ENCODE data around the gene RABL3. TPM values are rescaled to one million over a fixed set of nuclear protein-coding genes. Genes with fewer than 3 reads are reported as not detected.

The RABL3 gene
- total and polyA plus RNA-seq, 2 donors (not counting 1 experiment from before 2014, with no cell fraction given), result 11.9 to 13.4 TPM

GRCh38 chr3:120649830-120650233 is 92.5 kb downstream of the RABL3 start:
- no peak overlapping the region for H3K4me3 ChIP-seq (replicated peaks in 1 of 4; ENCODE audit: control extremely low read depth in 1 of 4, insufficient read depth in 1 of 4, low read depth in 3 of 4, low read length in 4 of 4)
- H2AFZ ChIP-seq (ENCODE audit: low read length), result no peak overlapping the region
- H3K9ac ChIP-seq (ENCODE audit: insufficient read depth, low read length), result no peak overlapping the region
- no peaks in the 10 kb centered on the region for H3K9me3 ChIP-seq (ENCODE audit: control insufficient read depth, insufficient read depth, low read depth, low read length)
- H3K4me1 ChIP-seq (ENCODE audit: control insufficient read depth, extremely low read depth, insufficient read depth, low read length), result no peaks in the 10 kb centered on the region
- H3K36me3 ChIP-seq (ENCODE audit: control insufficient read depth, insufficient read depth, low read length), result no peaks in the 10 kb centered on the region
- no peaks in the 10 kb centered on the region for H3K27me3 ChIP-seq (ENCODE audit: control insufficient read depth, insufficient read depth, low read length)
- H3K4me2 ChIP-seq (ENCODE audit: extremely low read depth, insufficient read depth, low read length), result no peak overlapping the region
- no peaks in the 10 kb centered on the region for H3K79me2 ChIP-seq (ENCODE audit: control insufficient read depth, insufficient read depth, low read length)
- TF ChIP-seq CTCF (conservative IDR thresholded peaks at IDR 0.05 in 1 of 2, IDR thresholded peaks at IDR 0.05 in 1 of 2; ENCODE audit: low read depth in 1 of 2, low read length in 2 of 2), result no peak
- no peak for TF ChIP-seq EZH2 (IDR thresholded peaks at IDR 0.05; ENCODE audit: low read length, missing control alignments)
- DNase-seq (ENCODE audit: low read depth in 2 of 2), result no peak
- no peak overlapping the region for H3K27ac ChIP-seq (ENCODE audit: insufficient read depth, low read length)
- H4K20me1 ChIP-seq (ENCODE audit: control insufficient read depth, extremely low read depth, insufficient read depth, low read length), result no peaks in the 10 kb centered on the region

GRCh38 chr3:120648290-120648689 is 94.0 kb downstream of the RABL3 start:
- Histone ChIP-seq H4K20me1 (ENCODE audit: control insufficient read depth, extremely low read depth, insufficient read depth, low read length) (no peaks in the 10 kb centered on the region), H3K9me3 (ENCODE audit: control insufficient read depth, insufficient read depth, low read depth, low read length) (no peaks in the 10 kb centered on the region), H3K36me3 (ENCODE audit: control insufficient read depth, insufficient read depth, low read length) (no peaks in the 10 kb centered on the region), H3K27ac (ENCODE audit: insufficient read depth, low read length) (no peak overlapping the region), H3K27me3 (ENCODE audit: control insufficient read depth, insufficient read depth, low read length) (no peaks in the 10 kb centered on the region), H3K4me3 (replicated peaks in 1 of 4; ENCODE audit: control extremely low read depth in 1 of 4, insufficient read depth in 1 of 4, low read depth in 3 of 4, low read length in 4 of 4) (no peak overlapping the region), H3K79me2 (ENCODE audit: control insufficient read depth, insufficient read depth, low read length) (no peaks in the 10 kb centered on the region), H2AFZ (ENCODE audit: low read length) (no peak overlapping the region), H3K9ac (ENCODE audit: insufficient read depth, low read length) (no peak overlapping the region), H3K4me1 (ENCODE audit: control insufficient read depth, extremely low read depth, insufficient read depth, low read length) (no peaks in the 10 kb centered on the region), H3K4me2 (ENCODE audit: extremely low read depth, insufficient read depth, low read length) (no peak overlapping the region)
- no peak for DNase-seq (ENCODE audit: low read depth in 2 of 2)
- no peak for TF ChIP-seq EZH2 (IDR thresholded peaks at IDR 0.05; ENCODE audit: low read length, missing control alignments)
- TF ChIP-seq CTCF (conservative IDR thresholded peaks at IDR 0.05 in 1 of 2, IDR thresholded peaks at IDR 0.05 in 1 of 2; ENCODE audit: low read depth in 1 of 2, low read length in 2 of 2), result no peak

GRCh38 chr3:120646771-120647432 is 95.4 kb downstream of the RABL3 start:
- Histone ChIP-seq H2AFZ (ENCODE audit: low read length) (no peak overlapping the region), H3K27me3 (ENCODE audit: control insufficient read depth, insufficient read depth, low read length) (no peaks in the 10 kb centered on the region), H3K27ac (ENCODE audit: insufficient read depth, low read length) (no peak overlapping the region), H3K9me3 (ENCODE audit: control insufficient read depth, insufficient read depth, low read depth, low read length) (no peaks in the 10 kb centered on the region), H3K4me2 (ENCODE audit: extremely low read depth, insufficient read depth, low read length) (no peak overlapping the region), H3K36me3 (ENCODE audit: control insufficient read depth, insufficient read depth, low read length) (no peaks in the 10 kb centered on the region), H4K20me1 (ENCODE audit: control insufficient read depth, extremely low read depth, insufficient read depth, low read length) (no peaks in the 10 kb centered on the region), H3K9ac (ENCODE audit: insufficient read depth, low read length) (no peak overlapping the region), H3K4me1 (ENCODE audit: control insufficient read depth, extremely low read depth, insufficient read depth, low read length) (no peaks in the 10 kb centered on the region), H3K4me3 (replicated peaks in 1 of 4; ENCODE audit: control extremely low read depth in 1 of 4, insufficient read depth in 1 of 4, low read depth in 3 of 4, low read length in 4 of 4) (no peak overlapping the region), H3K79me2 (ENCODE audit: control insufficient read depth, insufficient read depth, low read length) (no peaks in the 10 kb centered on the region)
- no peak for TF ChIP-seq EZH2 (IDR thresholded peaks at IDR 0.05; ENCODE audit: low read length, missing control alignments)
- no peak for TF ChIP-seq CTCF (conservative IDR thresholded peaks at IDR 0.05 in 1 of 2, IDR thresholded peaks at IDR 0.05 in 1 of 2; ENCODE audit: low read depth in 1 of 2, low read length in 2 of 2)
- no peak for DNase-seq (ENCODE audit: low read depth in 2 of 2)

Measured in fibroblast of lung (primary cell).